Activated naive CD4-positive, alpha-beta T cell (primary cell): ENCODE results near the gene GSG1L.

Experiments used
- DNase-seq, 4 experiments: peaks; one replicate each; lab custom pipeline; 2025; lab: John Stamatoyannopoulos, UW

The GSG1L gene

GRCh38 chr16:28063591-28064061, at the start of gene GSG1L:
Gene GSG1L (minus strand): TSS chr16:28063714. CDS start chr16:28063424, 290 bp downstream.
- DNase-seq = no peak

- no peak for DNase-seq
These were observed 49.4 kb upstream of the GSG1L start for GRCh38 chr16:28112908-28113307.

GRCh38 chr16:28110977-28111376, 47.5 kb upstream of the GSG1L start:
- DNase-seq = no peak

- DNase-seq = no peak
These were observed 47.0 kb upstream of the GSG1L start for GRCh38 chr16:28110479-28110878.

- DNase-seq = no peak
These were observed 46.6 kb upstream of the GSG1L start for GRCh38 chr16:28110074-28110473.

- no peak for DNase-seq
These were observed 45.2 kb upstream of the GSG1L start for GRCh38 chr16:28108590-28109247.

- no peak for DNase-seq
These were observed 43.7 kb upstream of the GSG1L start for GRCh38 chr16:28107232-28107631.

- DNase-seq = no peak
These were observed 43.1 kb upstream of the GSG1L start for GRCh38 chr16:28106467-28107215.

GRCh38 chr16:28105954-28106353, 42.4 kb upstream of the GSG1L start:
- no peak for DNase-seq

- DNase-seq = no peak
These were observed 41.8 kb upstream of the GSG1L start for GRCh38 chr16:28105297-28105696.

- DNase-seq = no peak
These were observed 40.9 kb upstream of the GSG1L start for GRCh38 chr16:28104404-28104803.

- no peak for DNase-seq
These were observed 40.1 kb upstream of the GSG1L start for GRCh38 chr16:28103516-28104170.

- no peak for DNase-seq
These were observed 38.0 kb upstream of the GSG1L start for GRCh38 chr16:28101533-28101890.

GRCh38 chr16:28100810-28101532, 37.5 kb upstream of the GSG1L start:
- DNase-seq = no peak

- DNase-seq = no peak
These were observed 35.7 kb upstream of the GSG1L start for GRCh38 chr16:28098959-28099945.

GRCh38 chr16:28098171-28098958, 34.9 kb upstream of the GSG1L start:
- no peak for DNase-seq

- no peak for DNase-seq
These were observed 33.7 kb upstream of the GSG1L start for GRCh38 chr16:28096983-28097899.

- DNase-seq = no peak
These were observed 29.8 kb upstream of the GSG1L start for GRCh38 chr16:28093385-28093725.

- no peak for DNase-seq
These were observed 29.3 kb upstream of the GSG1L start for GRCh38 chr16:28092721-28093384.
